ENCODE data around the gene NLRP3. TPM values are rescaled to one million over a fixed set of nuclear protein-coding genes. Genes with fewer than 3 reads are reported as not detected.

Gene NLRP3
- total and polyA plus RNA-seq, 2 experiments from 2014 or later: 0.28 to 0.76 TPM

DNA sequence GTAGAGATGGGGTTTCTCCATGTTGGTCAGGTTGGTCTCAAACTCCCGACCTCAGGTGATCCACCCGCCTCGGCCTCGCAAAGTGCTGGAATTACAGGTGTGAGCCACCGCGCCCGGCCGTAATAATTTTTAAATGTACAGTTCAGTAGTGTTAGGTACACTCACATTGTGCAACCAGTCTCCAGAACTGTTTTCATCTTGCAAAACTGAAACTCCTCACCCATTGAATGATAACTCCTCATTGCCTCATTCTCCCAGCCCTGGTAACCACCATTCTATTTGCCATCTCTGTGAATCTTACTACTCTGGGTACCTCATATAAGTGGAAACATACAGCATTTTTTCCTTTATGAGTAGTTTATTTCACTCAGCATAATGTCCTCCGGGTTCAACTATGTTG is 3.4 kb downstream of the NLRP3 start:
- Histone ChIP-seq H3K9ac (no peak overlapping the region), H4K20me1 (ENCODE audit: insufficient read depth) (no peaks in the 10 kb centered on the region), H2AFZ (no peak overlapping the region), H3K9me3 (ENCODE audit: low read depth) (no peaks in the 10 kb centered on the region), H3K4me1 (ENCODE audit: insufficient read depth) (0 out of 2 replicates have a peak, but pooled peaks cover 3% of the 10 kb centered on the region), H3F3A (ENCODE audit: insufficient read depth) (no peaks in the 10 kb centered on the region), H3K4me2 (ENCODE audit: unreplicated experiment) (no peak overlapping the region), H3K36me3 (ENCODE audit: low read depth) (no peaks in the 10 kb centered on the region), H3K79me2 (ENCODE audit: insufficient read depth) (no peaks in the 10 kb centered on the region), H3K27ac (no peak overlapping the region), H3K9me2 (ENCODE audit: insufficient read depth) (no peaks in the 10 kb centered on the region), H3K4me3 (no peak overlapping the region), H3K27me3 (replicated peaks; ENCODE audit: insufficient read depth) (no peaks in the 10 kb centered on the region)
- no peak for DNase-seq
- WGBS, 2 experiments (ENCODE audit: low coverage in 1 of 2, low lambda C conversion rate in 2 of 2, missing lambda C conversion rate in 2 of 2): 84 to 87% methylated on average over 9 of the region's 9 CpGs
- no peak for TF ChIP-seq EZH2phosphoT487 (IDR thresholded peaks at IDR 0.05; ENCODE audit: insufficient read depth, low read depth)
- TF ChIP-seq EZH2 (IDR thresholded peaks at IDR 0.05; ENCODE audit: insufficient read depth, poor library complexity, severe bottlenecking): no peak
- in situ Hi-C loops (cut with MboI): no loop called here

DNA sequence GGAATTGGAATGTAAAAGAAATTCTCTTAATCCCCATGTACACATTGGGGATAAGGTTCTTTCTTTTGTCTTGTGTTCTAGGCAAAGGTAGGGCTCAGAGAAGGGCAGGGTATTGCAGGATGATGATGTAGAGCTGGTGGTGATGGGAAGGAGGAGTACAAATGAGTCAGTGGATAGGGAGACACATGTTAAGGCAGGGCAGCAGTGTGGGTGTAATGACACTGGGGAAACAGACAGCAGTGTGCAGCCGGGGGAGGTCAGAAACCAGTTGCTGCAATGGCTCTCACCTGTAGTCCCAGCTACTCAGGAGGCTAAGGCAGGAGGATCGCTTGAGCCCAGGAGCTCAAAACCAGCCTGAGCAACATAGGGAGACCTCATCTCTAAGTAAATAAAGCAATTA is 5.1 kb downstream of the NLRP3 start:
- Histone ChIP-seq H3K9me3 (ENCODE audit: low read depth) (no peaks in the 10 kb centered on the region), H3K4me3 (no peak overlapping the region), H4K20me1 (ENCODE audit: insufficient read depth) (no peaks in the 10 kb centered on the region), H3F3A (ENCODE audit: insufficient read depth) (no peaks in the 10 kb centered on the region), H3K9ac (no peak overlapping the region), H3K79me2 (ENCODE audit: insufficient read depth) (no peaks in the 10 kb centered on the region), H3K9me2 (ENCODE audit: insufficient read depth) (no peaks in the 10 kb centered on the region), H2AFZ (no peak overlapping the region), H3K27ac (no peak overlapping the region), H3K4me1 (ENCODE audit: insufficient read depth) (0 out of 2 replicates have a peak, but pooled peaks cover 3% of the 10 kb centered on the region), H3K4me2 (ENCODE audit: unreplicated experiment) (no peak overlapping the region), H3K36me3 (ENCODE audit: low read depth) (no peaks in the 10 kb centered on the region), H3K27me3 (replicated peaks; ENCODE audit: insufficient read depth) (no peaks in the 10 kb centered on the region)
- TF ChIP-seq EZH2phosphoT487 (IDR thresholded peaks at IDR 0.05; ENCODE audit: insufficient read depth, low read depth) (no peak), EZH2 (IDR thresholded peaks at IDR 0.05; ENCODE audit: insufficient read depth, poor library complexity, severe bottlenecking) (no peak)
- WGBS, 2 experiments (ENCODE audit: low coverage in 1 of 2, low lambda C conversion rate in 2 of 2, missing lambda C conversion rate in 2 of 2): 26 to 42% methylated on average over 2 of the region's 2 CpGs
- DNase-seq: peak; percentile 47
- in situ Hi-C loops (cut with MboI): no loop called here

DNA sequence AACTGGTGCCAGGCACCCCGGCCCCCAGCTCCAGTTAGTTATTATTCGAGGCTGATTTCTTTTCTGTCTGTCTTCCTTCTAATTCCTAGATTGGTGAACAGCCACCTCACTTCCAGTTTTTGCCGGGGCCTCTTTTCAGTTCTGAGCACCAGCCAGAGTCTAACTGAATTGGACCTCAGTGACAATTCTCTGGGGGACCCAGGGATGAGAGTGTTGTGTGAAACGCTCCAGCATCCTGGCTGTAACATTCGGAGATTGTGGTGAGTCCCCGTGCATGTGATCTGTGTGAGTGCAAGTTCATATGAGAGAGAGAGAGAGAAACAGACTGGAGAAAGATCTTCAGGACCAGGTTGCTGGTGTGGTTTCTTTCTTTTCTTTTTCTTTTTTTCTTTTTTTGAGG is 13.5 kb downstream of the NLRP3 start:
- Histone ChIP-seq H3K27me3 (replicated peaks; ENCODE audit: insufficient read depth) (no peaks in the 10 kb centered on the region), H3K4me3 (no peak overlapping the region), H3K79me2 (ENCODE audit: insufficient read depth) (no peaks in the 10 kb centered on the region), H3K27ac (no peak overlapping the region), H3K36me3 (ENCODE audit: low read depth) (no peaks in the 10 kb centered on the region), H2AFZ (no peak overlapping the region), H3K9ac (no peak overlapping the region), H4K20me1 (ENCODE audit: insufficient read depth) (no peaks in the 10 kb centered on the region), H3K4me1 (ENCODE audit: insufficient read depth) (no peaks in the 10 kb centered on the region), H3K9me3 (ENCODE audit: low read depth) (no peaks in the 10 kb centered on the region), H3K9me2 (ENCODE audit: insufficient read depth) (no peaks in the 10 kb centered on the region), H3K4me2 (ENCODE audit: unreplicated experiment) (no peak overlapping the region), H3F3A (ENCODE audit: insufficient read depth) (no peaks in the 10 kb centered on the region)
- 23 to 31% methylated on average over 6 of the region's 6 CpGs for WGBS, 2 experiments (ENCODE audit: low coverage in 1 of 2, low lambda C conversion rate in 2 of 2, missing lambda C conversion rate in 2 of 2)
- in situ Hi-C loops (cut with MboI): no loop called here
- no peak for TF ChIP-seq EZH2 (IDR thresholded peaks at IDR 0.05; ENCODE audit: insufficient read depth, poor library complexity, severe bottlenecking)
- DNase-seq: no peak

DNA sequence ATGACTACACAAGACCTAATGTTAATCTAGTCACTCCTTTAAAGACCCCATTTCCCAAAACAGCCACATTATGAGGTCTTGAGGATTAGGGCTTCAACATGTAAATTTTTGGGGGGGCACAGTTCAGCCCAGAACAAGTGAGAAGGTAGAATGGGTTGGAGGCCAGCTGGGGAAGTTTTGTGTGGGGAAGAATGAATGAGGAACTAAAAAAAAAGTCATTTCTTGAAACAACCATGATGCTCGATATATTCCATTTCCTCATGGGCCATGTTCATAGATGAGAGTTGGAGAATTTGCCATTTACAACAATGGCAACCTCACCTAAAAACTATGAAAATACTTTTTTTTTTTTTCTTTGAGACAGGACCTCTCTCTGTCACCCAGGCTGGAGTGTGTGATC is 14.5 kb downstream of the NLRP3 start:
- H4K20me1 ChIP-seq (ENCODE audit: insufficient read depth): no peaks in the 10 kb centered on the region
- DNase-seq: no peak
- no peak overlapping the region for H3K4me2 ChIP-seq (ENCODE audit: unreplicated experiment)
- no peaks in the 10 kb centered on the region for H3K9me2 ChIP-seq (ENCODE audit: insufficient read depth)
- H3K4me1 ChIP-seq (ENCODE audit: insufficient read depth): no peaks in the 10 kb centered on the region
- no peak overlapping the region for H2AFZ ChIP-seq
- H3K27me3 ChIP-seq (replicated peaks; ENCODE audit: insufficient read depth): no peaks in the 10 kb centered on the region
- no peaks in the 10 kb centered on the region for H3K9me3 ChIP-seq (ENCODE audit: low read depth)
- H3F3A ChIP-seq (ENCODE audit: insufficient read depth): no peaks in the 10 kb centered on the region
- no peak overlapping the region for H3K9ac ChIP-seq
- no peaks in the 10 kb centered on the region for H3K36me3 ChIP-seq (ENCODE audit: low read depth)
- no peak overlapping the region for H3K27ac ChIP-seq
- no peaks in the 10 kb centered on the region for H3K79me2 ChIP-seq (ENCODE audit: insufficient read depth)
- H3K4me3 ChIP-seq: no peak overlapping the region
- in situ Hi-C loops (cut with MboI): no loop called here
- TF ChIP-seq EZH2phosphoT487 (IDR thresholded peaks at IDR 0.05; ENCODE audit: insufficient read depth, low read depth) (no peak), EZH2 (IDR thresholded peaks at IDR 0.05; ENCODE audit: insufficient read depth, poor library complexity, severe bottlenecking) (no peak)
- WGBS, 2 experiments (ENCODE audit: low coverage in 1 of 2, low lambda C conversion rate in 2 of 2, missing lambda C conversion rate in 2 of 2): 0% methylated on average over 1 of the region's 1 CpG

DNA sequence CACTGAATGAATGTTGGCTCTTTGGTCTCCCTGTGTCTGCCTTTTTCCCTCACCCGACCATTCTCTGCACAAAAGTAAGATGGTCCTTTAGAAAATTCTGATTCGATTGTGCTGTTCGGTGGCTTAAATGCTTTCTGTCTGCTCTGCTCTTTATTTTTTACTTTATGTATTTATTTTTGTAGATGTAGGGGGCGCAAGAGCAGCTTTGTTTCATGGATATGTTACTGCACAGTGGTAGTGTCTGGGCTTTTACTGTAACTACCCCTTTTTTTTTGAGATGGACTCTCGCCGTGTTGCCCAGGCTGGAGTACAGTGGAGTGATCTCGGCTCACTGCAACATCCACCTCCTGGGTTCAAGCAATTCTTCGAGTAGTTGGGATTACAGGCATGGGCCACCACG is 15.7 kb downstream of the NLRP3 start:
- no peaks in the 10 kb centered on the region for H3F3A ChIP-seq (ENCODE audit: insufficient read depth)
- H3K9me2 ChIP-seq (ENCODE audit: insufficient read depth): no peaks in the 10 kb centered on the region
- no peak for TF ChIP-seq EZH2phosphoT487 (IDR thresholded peaks at IDR 0.05; ENCODE audit: insufficient read depth, low read depth)
- no peak for TF ChIP-seq EZH2 (IDR thresholded peaks at IDR 0.05; ENCODE audit: insufficient read depth, poor library complexity, severe bottlenecking)
- in situ Hi-C loops (cut with MboI): no loop called here
- no peak overlapping the region for H3K4me3 ChIP-seq
- H2AFZ ChIP-seq: no peak overlapping the region
- no peaks in the 10 kb centered on the region for H3K9me3 ChIP-seq (ENCODE audit: low read depth)
- DNase-seq: no peak
- no peaks in the 10 kb centered on the region for H3K79me2 ChIP-seq (ENCODE audit: insufficient read depth)
- no peaks in the 10 kb centered on the region for H3K4me1 ChIP-seq (ENCODE audit: insufficient read depth)
- H3K36me3 ChIP-seq (ENCODE audit: low read depth): no peaks in the 10 kb centered on the region
- H3K9ac ChIP-seq: no peak overlapping the region
- H4K20me1 ChIP-seq (ENCODE audit: insufficient read depth): no peaks in the 10 kb centered on the region
- no peaks in the 10 kb centered on the region for H3K27me3 ChIP-seq (replicated peaks; ENCODE audit: insufficient read depth)
- no peak overlapping the region for H3K27ac ChIP-seq
- no peak overlapping the region for H3K4me2 ChIP-seq (ENCODE audit: unreplicated experiment)
- WGBS, 2 experiments (ENCODE audit: low coverage in 1 of 2, low lambda C conversion rate in 2 of 2, missing lambda C conversion rate in 2 of 2): 60 to 67% methylated on average over 9 of the region's 9 CpGs
